ENCODE results near the gene UPB1. TPM values are rescaled to one million over a fixed set of nuclear protein-coding genes. Genes with fewer than 3 reads are reported as not detected.
A peak's percentile ranks its signal among the peaks of the same experiment; 100 is the strongest.

Gene UPB1
- total and polyA plus RNA-seq, 9 of the 15 experiments (the other 6 are each of a cell fraction or from before 2014, with no cell fraction given): 0.06 to 0.11 TPM; not detected in 7

GRCh38 chr22:24554313-24555164, 59.4 kb downstream of the UPB1 start, which contains the start of gene GUCD1 (continued):
- TF ChIP-seq, protein P1, sequence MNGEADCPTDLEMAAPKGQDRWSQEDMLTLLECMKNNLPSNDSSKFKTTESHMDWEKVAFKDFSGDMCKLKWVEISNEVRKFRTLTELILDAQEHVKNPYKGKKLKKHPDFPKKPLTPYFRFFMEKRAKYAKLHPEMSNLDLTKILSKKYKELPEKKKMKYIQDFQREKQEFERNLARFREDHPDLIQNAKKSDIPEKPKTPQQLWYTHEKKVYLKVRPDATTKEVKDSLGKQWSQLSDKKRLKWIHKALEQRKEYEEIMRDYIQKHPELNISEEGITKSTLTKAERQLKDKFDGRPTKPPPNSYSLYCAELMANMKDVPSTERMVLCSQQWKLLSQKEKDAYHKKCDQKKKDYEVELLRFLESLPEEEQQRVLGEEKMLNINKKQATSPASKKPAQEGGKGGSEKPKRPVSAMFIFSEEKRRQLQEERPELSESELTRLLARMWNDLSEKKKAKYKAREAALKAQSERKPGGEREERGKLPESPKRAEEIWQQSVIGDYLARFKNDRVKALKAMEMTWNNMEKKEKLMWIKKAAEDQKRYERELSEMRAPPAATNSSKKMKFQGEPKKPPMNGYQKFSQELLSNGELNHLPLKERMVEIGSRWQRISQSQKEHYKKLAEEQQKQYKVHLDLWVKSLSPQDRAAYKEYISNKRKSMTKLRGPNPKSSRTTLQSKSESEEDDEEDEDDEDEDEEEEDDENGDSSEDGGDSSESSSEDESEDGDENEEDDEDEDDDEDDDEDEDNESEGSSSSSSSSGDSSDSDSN (IDR thresholded peaks at IDR 0.05; ENCODE audit: borderline replicate concordance in 1 of 2, low read depth in 2 of 2, low read length in 2 of 2): peak in 1 of 2 experiments; percentile 19; a peak in 1 of 4 replicates
- TF ChIP-seq DACH1 (IDR thresholded peaks at IDR 0.05; ENCODE audit: partially characterized antibody) (no peak), ZNF778 (CRISPR knock-in tag; IDR thresholded peaks at IDR 0.05) (no peak), SMAD1 (IDR thresholded peaks at IDR 0.05; ENCODE audit: low read depth, low read length, partially characterized antibody) (no peak), ZNF589 (CRISPR knock-in tag; IDR thresholded peaks at IDR 0.05; ENCODE audit: low read depth) (0 out of 2 replicates have a peak, but pooled peaks have one; percentile 17), PHF8 (IDR thresholded peaks at IDR 0.05; ENCODE audit: borderline replicate concordance, low read length) (peak; percentile 49; the same call in 1 of the 2 replicates), ELK1 (CRISPR knock-in tag; IDR thresholded peaks at IDR 0.05) (no peak), SP1 (CRISPR knock-in tag; IDR thresholded peaks at IDR 0.05) (0 out of 2 replicates have a peak, but pooled peaks have one; percentile 20), CBX8 (IDR thresholded peaks at IDR 0.05; ENCODE audit: borderline replicate concordance, extremely low read depth, low read depth, low read length, poor library complexity, severe bottlenecking) (no peak)
- TF ChIP-seq, protein P2, sequence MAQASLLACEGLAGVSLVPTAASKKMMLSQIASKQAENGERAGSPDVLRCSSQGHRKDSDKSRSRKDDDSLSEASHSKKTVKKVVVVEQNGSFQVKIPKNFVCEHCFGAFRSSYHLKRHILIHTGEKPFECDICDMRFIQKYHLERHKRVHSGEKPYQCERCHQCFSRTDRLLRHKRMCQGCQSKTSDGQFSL (CRISPR knock-in tag; IDR thresholded peaks at IDR 0.05): no peak; the same call in 1 of the 2 replicates
- TF ChIP-seq, protein P2 (tag; IDR thresholded peaks at IDR 0.05): no peak
- TF ChIP-seq, protein P3, sequence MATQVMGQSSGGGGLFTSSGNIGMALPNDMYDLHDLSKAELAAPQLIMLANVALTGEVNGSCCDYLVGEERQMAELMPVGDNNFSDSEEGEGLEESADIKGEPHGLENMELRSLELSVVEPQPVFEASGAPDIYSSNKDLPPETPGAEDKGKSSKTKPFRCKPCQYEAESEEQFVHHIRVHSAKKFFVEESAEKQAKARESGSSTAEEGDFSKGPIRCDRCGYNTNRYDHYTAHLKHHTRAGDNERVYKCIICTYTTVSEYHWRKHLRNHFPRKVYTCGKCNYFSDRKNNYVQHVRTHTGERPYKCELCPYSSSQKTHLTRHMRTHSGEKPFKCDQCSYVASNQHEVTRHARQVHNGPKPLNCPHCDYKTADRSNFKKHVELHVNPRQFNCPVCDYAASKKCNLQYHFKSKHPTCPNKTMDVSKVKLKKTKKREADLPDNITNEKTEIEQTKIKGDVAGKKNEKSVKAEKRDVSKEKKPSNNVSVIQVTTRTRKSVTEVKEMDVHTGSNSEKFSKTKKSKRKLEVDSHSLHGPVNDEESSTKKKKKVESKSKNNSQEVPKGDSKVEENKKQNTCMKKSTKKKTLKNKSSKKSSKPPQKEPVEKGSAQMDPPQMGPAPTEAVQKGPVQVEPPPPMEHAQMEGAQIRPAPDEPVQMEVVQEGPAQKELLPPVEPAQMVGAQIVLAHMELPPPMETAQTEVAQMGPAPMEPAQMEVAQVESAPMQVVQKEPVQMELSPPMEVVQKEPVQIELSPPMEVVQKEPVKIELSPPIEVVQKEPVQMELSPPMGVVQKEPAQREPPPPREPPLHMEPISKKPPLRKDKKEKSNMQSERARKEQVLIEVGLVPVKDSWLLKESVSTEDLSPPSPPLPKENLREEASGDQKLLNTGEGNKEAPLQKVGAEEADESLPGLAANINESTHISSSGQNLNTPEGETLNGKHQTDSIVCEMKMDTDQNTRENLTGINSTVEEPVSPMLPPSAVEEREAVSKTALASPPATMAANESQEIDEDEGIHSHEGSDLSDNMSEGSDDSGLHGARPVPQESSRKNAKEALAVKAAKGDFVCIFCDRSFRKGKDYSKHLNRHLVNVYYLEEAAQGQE (IDR thresholded peaks at IDR 0.05; ENCODE audit: borderline replicate concordance): no peak
- TF ChIP-seq, protein P3 (CRISPR knock-in tag; IDR thresholded peaks at IDR 0.05; ENCODE audit: low read depth): no peak

Measured in K562 (cell line).